ENCODE data around the gene THAP10. TPM values are rescaled to one million over a fixed set of nuclear protein-coding genes. Genes with fewer than 3 reads are reported as not detected.

Gene THAP10
- total RNA-seq, 2 experiments from 2014 or later, result not detected

DNA sequence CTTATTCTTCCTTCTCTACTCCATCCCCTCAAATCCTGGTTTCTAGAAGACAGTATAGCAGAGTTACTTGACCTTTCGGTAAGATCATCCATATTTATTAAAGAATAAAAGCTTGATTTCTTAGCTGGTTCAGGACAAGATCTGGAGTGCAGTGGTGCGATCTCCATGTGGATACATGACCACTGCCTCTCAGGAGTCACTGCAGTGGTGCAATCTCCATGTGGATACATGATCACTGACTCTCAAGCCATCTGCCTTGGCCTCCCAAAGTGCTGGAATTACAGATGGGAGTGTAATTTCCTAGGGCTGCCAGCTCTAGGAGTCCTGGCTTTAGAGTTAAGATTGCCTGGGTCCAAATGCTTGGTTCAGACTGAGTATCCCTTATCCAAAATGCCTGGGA is 54.8 kb downstream of the THAP10 start:
- ChIA-PET CTCF (interaction anchor here (1.1 kb wide), 1 partner anchor 12 kb away, joined by 4 read pairs; no protein-coding TSS in a partner anchor), POLR2A (no interaction called here)
- Histone ChIP-seq H3K9me3 (ENCODE audit: control insufficient read depth in 1 of 2, insufficient read depth in 1 of 2, low read length in 2 of 2) (no peaks in the 10 kb centered on the region), H3K36me3 (ENCODE audit: insufficient read depth, low read length) (no peaks in the 10 kb centered on the region), H3K4me3 (ENCODE audit: low read length) (no peak overlapping the region), H3K4me1 (ENCODE audit: insufficient read depth, low read length) (no peaks in the 10 kb centered on the region), H3K27me3 (ENCODE audit: control insufficient read depth in 1 of 2, insufficient read depth in 2 of 2, low read length in 2 of 2) (no peaks in the 10 kb centered on the region), H3K27ac (ENCODE audit: low read depth in 1 of 2, low read length in 2 of 2) (no peak overlapping the region)
- H3K4me3 Mint-ChIP-seq, result no peak overlapping the region
- no peaks in the 10 kb centered on the region for H3K4me1 Mint-ChIP-seq (ENCODE audit: low read depth)
- ATAC-seq (ENCODE audit: poor library complexity) (no peak), DNase-seq (no peak)
- H3K9me3 Mint-ChIP-seq, result no peaks in the 10 kb centered on the region
- no peaks in the 10 kb centered on the region for H3K36me3 Mint-ChIP-seq (ENCODE audit: low read depth)
- TF ChIP-seq, protein P1, sequence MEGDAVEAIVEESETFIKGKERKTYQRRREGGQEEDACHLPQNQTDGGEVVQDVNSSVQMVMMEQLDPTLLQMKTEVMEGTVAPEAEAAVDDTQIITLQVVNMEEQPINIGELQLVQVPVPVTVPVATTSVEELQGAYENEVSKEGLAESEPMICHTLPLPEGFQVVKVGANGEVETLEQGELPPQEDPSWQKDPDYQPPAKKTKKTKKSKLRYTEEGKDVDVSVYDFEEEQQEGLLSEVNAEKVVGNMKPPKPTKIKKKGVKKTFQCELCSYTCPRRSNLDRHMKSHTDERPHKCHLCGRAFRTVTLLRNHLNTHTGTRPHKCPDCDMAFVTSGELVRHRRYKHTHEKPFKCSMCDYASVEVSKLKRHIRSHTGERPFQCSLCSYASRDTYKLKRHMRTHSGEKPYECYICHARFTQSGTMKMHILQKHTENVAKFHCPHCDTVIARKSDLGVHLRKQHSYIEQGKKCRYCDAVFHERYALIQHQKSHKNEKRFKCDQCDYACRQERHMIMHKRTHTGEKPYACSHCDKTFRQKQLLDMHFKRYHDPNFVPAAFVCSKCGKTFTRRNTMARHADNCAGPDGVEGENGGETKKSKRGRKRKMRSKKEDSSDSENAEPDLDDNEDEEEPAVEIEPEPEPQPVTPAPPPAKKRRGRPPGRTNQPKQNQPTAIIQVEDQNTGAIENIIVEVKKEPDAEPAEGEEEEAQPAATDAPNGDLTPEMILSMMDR (IDR thresholded peaks at IDR 0.05), result no peak
- no peaks in the 10 kb centered on the region for H3K27me3 Mint-ChIP-seq
- H3K27ac Mint-ChIP-seq, result no peak overlapping the region
- intact Hi-C loops (cut with DNase I, micrococcal nuclease), result no loop called here

DNA sequence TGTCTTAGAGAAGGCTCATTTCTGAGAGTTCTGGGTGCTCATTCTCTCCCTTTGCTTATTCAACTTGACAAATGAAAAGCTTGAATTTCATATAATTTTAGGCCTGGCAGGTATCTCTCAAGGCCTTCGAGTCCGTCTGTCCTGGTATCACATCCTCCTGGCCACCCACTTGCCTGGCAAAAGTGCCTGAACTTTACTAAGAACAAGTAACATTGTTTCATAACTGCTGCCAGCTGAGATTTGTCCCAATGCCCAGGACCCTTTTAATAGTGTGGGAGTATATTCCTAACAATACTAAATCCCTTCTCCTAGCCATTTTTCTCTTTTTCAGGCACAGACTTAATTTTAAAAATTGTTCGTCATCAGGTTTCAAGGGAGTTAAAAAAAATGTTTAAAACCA is 56.4 kb downstream of the THAP10 start:
- Histone ChIP-seq H3K4me1 (ENCODE audit: insufficient read depth, low read length) (no peaks in the 10 kb centered on the region), H3K36me3 (ENCODE audit: insufficient read depth, low read length) (no peaks in the 10 kb centered on the region), H3K27ac (ENCODE audit: low read depth in 1 of 2, low read length in 2 of 2) (no peak overlapping the region), H3K4me3 (ENCODE audit: low read length) (no peak overlapping the region), H3K9me3 (ENCODE audit: control insufficient read depth in 1 of 2, insufficient read depth in 1 of 2, low read length in 2 of 2) (no peaks in the 10 kb centered on the region), H3K27me3 (ENCODE audit: control insufficient read depth in 1 of 2, insufficient read depth in 2 of 2, low read length in 2 of 2) (no peaks in the 10 kb centered on the region)
- ChIA-PET POLR2A (no interaction called here), CTCF (no interaction called here)
- TF ChIP-seq, protein P1 (IDR thresholded peaks at IDR 0.05), result no peak
- Mint-ChIP-seq H3K27me3 (no peaks in the 10 kb centered on the region), H3K36me3 (ENCODE audit: low read depth) (no peaks in the 10 kb centered on the region), H3K4me1 (ENCODE audit: low read depth) (no peaks in the 10 kb centered on the region), H3K27ac (no peak overlapping the region), H3K9me3 (no peaks in the 10 kb centered on the region), H3K4me3 (no peak overlapping the region)
- no peak for DNase-seq
- intact Hi-C loops (cut with DNase I, micrococcal nuclease), result no loop called here
- no peak for ATAC-seq (ENCODE audit: poor library complexity)

DNA sequence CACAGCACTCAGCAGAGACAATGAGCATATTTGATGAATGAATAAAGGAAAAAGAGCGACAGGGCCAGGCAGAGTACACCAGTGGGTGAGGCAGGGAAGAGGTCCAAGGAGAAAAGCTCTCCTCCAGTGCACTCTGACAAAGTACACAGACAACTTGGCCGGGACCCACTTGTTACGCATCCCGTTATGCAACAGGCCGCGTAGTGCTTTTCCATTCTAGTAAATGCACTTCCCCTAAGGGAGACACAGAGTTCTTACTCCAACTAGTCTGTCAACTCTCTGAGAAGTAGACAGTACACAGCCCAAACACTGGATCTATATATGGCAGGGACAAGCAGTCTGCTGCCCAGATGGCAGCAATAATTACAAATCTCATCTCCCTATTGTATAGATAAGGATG is 56.8 kb downstream of the THAP10 start:
- Histone ChIP-seq H3K4me3 (ENCODE audit: low read length) (no peak overlapping the region), H3K4me1 (ENCODE audit: insufficient read depth, low read length) (no peaks in the 10 kb centered on the region), H3K27ac (ENCODE audit: low read depth in 1 of 2, low read length in 2 of 2) (no peak overlapping the region), H3K9me3 (ENCODE audit: control insufficient read depth in 1 of 2, insufficient read depth in 1 of 2, low read length in 2 of 2) (no peaks in the 10 kb centered on the region), H3K27me3 (ENCODE audit: control insufficient read depth in 1 of 2, insufficient read depth in 2 of 2, low read length in 2 of 2) (no peaks in the 10 kb centered on the region), H3K36me3 (ENCODE audit: insufficient read depth, low read length) (no peaks in the 10 kb centered on the region)
- ATAC-seq (ENCODE audit: poor library complexity) (no peak), DNase-seq (no peak)
- TF ChIP-seq, protein P1 (IDR thresholded peaks at IDR 0.05), result no peak
- Mint-ChIP-seq H3K9me3 (no peaks in the 10 kb centered on the region), H3K4me3 (no peak overlapping the region), H3K27ac (no peak overlapping the region), H3K4me1 (ENCODE audit: low read depth) (no peaks in the 10 kb centered on the region), H3K27me3 (no peaks in the 10 kb centered on the region), H3K36me3 (ENCODE audit: low read depth) (no peaks in the 10 kb centered on the region)
- intact Hi-C loops (cut with DNase I, micrococcal nuclease), result no loop called here
- ChIA-PET CTCF (no interaction called here), POLR2A (no interaction called here)
